Chondrocyte (in vitro differentiated cells): ENCODE data around the gene PYY. TPM values are rescaled to one million over a fixed set of nuclear protein-coding genes. Genes with fewer than 3 reads are reported as not detected.

ENCODE experiments used
- DNase-seq: peaks from one replicate; pipeline ENCODE4 v3.0.0; 2021; ENCODE audit warnings: mixed read lengths, low spot score
- H3K27ac Mint-ChIP-seq: one replicate; pipeline ENCODE4 v1.8.0; 2021; ENCODE audit warnings: mild to moderate bottlenecking, moderate library complexity, mixed read lengths; ENCODE audit not compliant: unreplicated experiment
- H3K27me3 Mint-ChIP-seq: 2 replicates; pipeline ENCODE4 v1.8.0; 2021; ENCODE audit warnings: low read depth, mixed read lengths
- H3K36me3 Mint-ChIP-seq: 2 replicates; pipeline ENCODE4 v1.8.0; 2021; ENCODE audit warnings: low read depth, mixed read lengths
- H3K4me1 Mint-ChIP-seq: 2 replicates; pipeline ENCODE4 v1.8.0; 2021; ENCODE audit warnings: low read depth, mild to moderate bottlenecking, mixed read lengths
- H3K4me3 Mint-ChIP-seq: one replicate; pipeline ENCODE4 v1.8.0; 2021; ENCODE audit warnings: mild to moderate bottlenecking, moderate library complexity, mixed read lengths; ENCODE audit not compliant: unreplicated experiment
- H3K9me3 Mint-ChIP-seq: 2 replicates; pipeline ENCODE4 v1.8.0; 2021; ENCODE audit warnings: low read depth, mixed read lengths
- total RNA-seq: library from RNA; stranded (reverse); gene quantifications from 3 replicates; pipeline ENCODE4 v1.2.1, GENCODE V29; 2021
- TF ChIP-seq, protein P1 (sequence below): fragments of 200-600 bp; sonication (generic); IDR thresholded peaks from 2 replicates; pipeline ENCODE4 v1.5.0; 2021; ENCODE audit warnings: antibody characterized with exemption, mild to moderate bottlenecking, moderate library complexity

The PYY gene
- total RNA-seq, 1 donor from 2014 or later: not detected

DNA sequence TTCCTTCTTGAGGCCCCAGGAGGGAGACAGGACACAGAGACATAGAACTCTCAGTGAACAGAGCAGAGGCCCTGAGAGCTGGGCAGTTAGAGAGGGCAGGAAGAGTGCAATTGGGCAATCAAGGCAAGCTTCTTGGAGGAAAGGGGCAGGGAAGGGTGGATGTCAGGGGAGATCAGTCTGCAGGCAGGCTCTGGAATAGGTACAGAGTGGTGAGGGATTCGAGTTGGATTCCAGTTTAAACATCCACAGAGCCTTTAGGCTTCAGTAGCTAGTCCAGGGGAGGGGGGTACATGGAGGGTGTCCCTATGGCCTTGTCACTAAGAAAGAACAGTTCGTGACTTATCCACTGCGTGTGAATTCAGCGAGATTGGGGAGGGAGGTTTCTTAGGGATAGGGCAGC, 2.0 kb downstream of the PYY start:
- no peak for DNase-seq
- peaks cover 8% of the 10 kb centered on the region for H3K4me1 Mint-ChIP-seq
- no peak overlapping the region for H3K27ac Mint-ChIP-seq
- H3K9me3 Mint-ChIP-seq: no peaks in the 10 kb centered on the region
- TF ChIP-seq, protein P1, sequence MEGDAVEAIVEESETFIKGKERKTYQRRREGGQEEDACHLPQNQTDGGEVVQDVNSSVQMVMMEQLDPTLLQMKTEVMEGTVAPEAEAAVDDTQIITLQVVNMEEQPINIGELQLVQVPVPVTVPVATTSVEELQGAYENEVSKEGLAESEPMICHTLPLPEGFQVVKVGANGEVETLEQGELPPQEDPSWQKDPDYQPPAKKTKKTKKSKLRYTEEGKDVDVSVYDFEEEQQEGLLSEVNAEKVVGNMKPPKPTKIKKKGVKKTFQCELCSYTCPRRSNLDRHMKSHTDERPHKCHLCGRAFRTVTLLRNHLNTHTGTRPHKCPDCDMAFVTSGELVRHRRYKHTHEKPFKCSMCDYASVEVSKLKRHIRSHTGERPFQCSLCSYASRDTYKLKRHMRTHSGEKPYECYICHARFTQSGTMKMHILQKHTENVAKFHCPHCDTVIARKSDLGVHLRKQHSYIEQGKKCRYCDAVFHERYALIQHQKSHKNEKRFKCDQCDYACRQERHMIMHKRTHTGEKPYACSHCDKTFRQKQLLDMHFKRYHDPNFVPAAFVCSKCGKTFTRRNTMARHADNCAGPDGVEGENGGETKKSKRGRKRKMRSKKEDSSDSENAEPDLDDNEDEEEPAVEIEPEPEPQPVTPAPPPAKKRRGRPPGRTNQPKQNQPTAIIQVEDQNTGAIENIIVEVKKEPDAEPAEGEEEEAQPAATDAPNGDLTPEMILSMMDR: no peak
- no peak overlapping the region for H3K4me3 Mint-ChIP-seq
- H3K36me3 Mint-ChIP-seq: peaks cover 1% of the 10 kb centered on the region
- H3K27me3 Mint-ChIP-seq: peaks cover 51% of the 10 kb centered on the region

DNA sequence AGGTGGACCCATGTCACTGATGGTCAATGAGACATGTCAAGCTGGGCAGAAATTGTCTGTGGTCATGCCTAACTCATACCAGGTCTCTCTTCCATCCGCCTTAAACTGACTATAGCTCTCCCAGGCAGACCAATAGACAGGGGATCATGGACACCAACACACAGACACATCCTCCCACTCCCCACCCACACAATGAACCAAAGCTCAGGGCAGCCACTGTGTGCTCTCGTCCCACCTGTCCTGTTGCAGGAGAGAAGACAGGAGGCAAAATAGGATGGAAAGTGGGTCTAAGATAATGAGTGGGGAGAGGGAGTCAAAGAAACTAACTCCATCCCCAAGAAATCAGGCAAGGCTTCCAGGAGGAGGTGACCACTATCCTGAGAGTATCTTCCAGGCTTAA, 3.2 kb downstream of the PYY start:
- Mint-ChIP-seq H3K9me3 (no peaks in the 10 kb centered on the region), H3K4me3 (no peak overlapping the region), H3K36me3 (peaks cover 1% of the 10 kb centered on the region), H3K27me3 (peaks cover 47% of the 10 kb centered on the region), H3K4me1 (peaks cover 8% of the 10 kb centered on the region), H3K27ac (no peak overlapping the region)
- TF ChIP-seq, protein P1: no peak
- no peak for DNase-seq

DNA sequence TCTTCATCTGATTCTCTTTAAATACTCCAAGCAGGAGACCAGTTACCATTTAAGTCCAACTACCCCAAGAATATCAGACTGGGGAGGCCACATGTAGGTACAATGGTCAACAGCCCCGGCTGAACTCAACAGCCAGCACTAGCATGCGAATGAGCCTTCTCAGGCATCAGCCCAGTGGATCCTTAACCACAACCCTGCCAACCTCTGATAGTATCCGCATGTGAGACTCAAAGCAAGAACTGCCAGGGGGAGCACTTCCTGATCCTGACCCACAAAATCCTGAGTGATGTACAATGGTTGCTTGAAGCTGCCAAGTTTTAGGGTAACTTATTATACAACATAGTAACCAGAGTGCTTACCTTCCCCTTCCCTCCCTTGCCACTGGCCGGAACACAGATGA, 4.0 kb downstream of the PYY start:
- H3K36me3 Mint-ChIP-seq: peaks cover 1% of the 10 kb centered on the region
- TF ChIP-seq, protein P1: no peak
- peaks cover 44% of the 10 kb centered on the region for H3K27me3 Mint-ChIP-seq
- no peak overlapping the region for H3K27ac Mint-ChIP-seq
- no peak overlapping the region for H3K4me3 Mint-ChIP-seq
- DNase-seq: no peak
- no peaks in the 10 kb centered on the region for H3K9me3 Mint-ChIP-seq
- H3K4me1 Mint-ChIP-seq: peaks cover 8% of the 10 kb centered on the region

DNA sequence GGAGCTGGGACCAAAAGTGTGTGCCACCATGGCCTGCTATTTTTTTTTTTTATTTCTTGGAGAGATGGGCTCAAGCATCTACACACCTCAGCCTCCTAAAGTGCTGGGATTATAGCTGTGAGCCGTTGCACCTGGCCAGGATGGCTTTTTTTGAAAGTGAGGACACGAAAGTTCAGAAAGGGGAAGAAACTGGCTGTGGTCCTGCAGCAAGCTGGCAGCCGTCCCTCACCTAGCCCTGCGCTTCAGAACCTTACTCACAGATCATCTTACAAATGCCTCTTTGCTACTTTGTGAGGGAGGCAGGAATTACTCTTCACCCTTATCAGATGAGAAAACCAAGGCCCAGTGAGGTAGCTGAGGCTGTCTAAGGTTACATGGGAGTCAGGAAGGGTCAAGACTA, 7.0 kb downstream of the PYY start:
- no peak overlapping the region for H3K4me3 Mint-ChIP-seq
- TF ChIP-seq, protein P1: no peak
- H3K36me3 Mint-ChIP-seq: no peaks in the 10 kb centered on the region
- H3K27ac Mint-ChIP-seq: no peak overlapping the region
- no peaks in the 10 kb centered on the region for H3K9me3 Mint-ChIP-seq
- H3K27me3 Mint-ChIP-seq: peaks cover 26% of the 10 kb centered on the region
- DNase-seq: no peak
- H3K4me1 Mint-ChIP-seq: no peaks in the 10 kb centered on the region

DNA sequence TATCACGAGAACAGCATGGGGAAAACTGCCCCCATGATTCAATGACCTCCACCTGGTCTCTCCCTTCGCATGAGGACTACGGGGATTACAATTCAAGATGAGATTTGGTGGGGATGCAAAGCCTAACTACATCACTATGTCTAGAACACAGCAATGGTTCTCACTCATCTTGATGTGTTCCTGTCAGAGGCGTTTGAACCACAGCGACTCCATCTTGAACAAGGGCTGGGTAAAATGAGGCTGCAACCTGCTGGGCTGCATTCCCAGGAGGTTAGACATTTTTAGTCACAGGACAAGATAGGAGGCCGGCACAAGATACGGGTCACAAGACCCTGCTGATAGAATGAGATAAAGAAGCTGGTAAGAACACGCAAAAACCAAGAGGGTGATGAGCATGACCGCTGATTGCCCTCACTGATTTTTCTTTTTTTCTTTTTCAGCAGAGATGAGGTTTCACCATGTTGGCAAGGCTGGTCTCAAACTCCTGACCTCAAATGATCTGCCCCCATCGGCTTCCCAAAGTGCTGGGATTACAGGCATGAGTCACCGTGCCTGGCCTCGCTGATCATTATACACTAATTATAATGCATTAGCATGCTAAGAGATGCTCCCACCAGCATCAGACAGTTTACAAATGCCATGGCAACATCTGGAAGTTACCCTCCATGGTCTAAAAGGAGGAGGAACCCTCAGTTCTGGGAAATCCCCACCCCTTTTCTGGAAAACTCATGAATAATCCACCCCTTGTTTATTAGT, 8.5 kb downstream of the PYY start:
- TF ChIP-seq, protein P1: no peak
- Mint-ChIP-seq H3K27ac (no peak overlapping the region), H3K36me3 (no peaks in the 10 kb centered on the region), H3K27me3 (peaks cover 17% of the 10 kb centered on the region), H3K4me1 (no peaks in the 10 kb centered on the region), H3K9me3 (no peaks in the 10 kb centered on the region), H3K4me3 (no peak overlapping the region)
- DNase-seq: no peak
